ENCODE measurements around the gene MEGF11. TPM values are rescaled to one million over a fixed set of nuclear protein-coding genes. Genes with fewer than 3 reads are reported as not detected.

MEGF11 gene
- total RNA-seq, 1 experiment from 2014 or later, result 0.09 TPM

DNA sequence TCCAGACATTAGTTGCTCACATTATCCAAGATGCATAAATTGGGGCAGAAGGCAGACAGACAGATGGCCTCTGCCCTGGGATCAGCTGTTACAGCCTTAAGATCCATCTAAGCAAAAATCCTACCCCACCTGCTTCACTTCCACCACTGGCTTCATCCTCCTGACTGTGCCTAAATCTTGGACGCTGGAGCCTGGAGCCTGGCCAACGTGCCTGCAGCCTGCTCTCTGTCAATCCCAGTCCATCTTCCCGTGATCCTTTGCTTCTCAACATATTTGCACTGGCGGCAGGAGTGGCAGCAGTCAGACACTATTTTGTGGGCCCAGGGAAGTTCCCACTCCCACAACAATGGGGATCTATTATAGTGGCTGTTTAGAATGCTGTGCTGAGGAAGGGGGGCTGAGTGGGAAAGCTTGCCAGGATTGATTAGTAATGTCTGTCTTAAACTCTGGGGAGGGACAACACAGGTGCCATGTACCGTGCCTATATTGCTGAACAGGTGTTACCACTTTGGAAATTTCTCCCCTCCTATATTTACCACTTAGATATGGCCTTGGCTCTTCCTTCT, 121.2 kb downstream of the MEGF11 start:
- CTCF ChIA-PET, result no interaction called here
- H3K27me3 Mint-ChIP-seq (ENCODE audit: insufficient read depth, unreplicated experiment), result peaks cover 37% of the 10 kb centered on the region

DNA sequence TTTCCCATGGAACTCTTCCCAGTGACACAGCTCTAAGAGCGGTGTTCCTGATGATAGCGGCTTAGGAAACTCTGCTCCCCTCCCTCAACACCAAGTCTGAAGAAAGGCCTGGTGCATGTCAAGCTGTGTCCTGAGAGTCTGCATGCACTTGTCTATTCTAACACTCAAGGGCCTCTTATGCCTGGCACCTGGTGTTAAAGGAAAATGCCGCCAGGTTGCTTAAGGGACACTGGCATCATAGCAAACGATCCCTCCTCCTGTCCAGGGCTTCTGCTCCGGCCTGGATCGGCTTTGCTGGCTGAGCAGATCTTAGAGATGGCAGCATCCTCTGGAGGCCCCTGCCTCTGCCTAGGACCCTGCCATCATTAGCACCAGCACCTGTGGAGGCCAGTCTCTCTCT, 121.7 kb downstream of the MEGF11 start:
- TF ChIP-seq, protein P1, sequence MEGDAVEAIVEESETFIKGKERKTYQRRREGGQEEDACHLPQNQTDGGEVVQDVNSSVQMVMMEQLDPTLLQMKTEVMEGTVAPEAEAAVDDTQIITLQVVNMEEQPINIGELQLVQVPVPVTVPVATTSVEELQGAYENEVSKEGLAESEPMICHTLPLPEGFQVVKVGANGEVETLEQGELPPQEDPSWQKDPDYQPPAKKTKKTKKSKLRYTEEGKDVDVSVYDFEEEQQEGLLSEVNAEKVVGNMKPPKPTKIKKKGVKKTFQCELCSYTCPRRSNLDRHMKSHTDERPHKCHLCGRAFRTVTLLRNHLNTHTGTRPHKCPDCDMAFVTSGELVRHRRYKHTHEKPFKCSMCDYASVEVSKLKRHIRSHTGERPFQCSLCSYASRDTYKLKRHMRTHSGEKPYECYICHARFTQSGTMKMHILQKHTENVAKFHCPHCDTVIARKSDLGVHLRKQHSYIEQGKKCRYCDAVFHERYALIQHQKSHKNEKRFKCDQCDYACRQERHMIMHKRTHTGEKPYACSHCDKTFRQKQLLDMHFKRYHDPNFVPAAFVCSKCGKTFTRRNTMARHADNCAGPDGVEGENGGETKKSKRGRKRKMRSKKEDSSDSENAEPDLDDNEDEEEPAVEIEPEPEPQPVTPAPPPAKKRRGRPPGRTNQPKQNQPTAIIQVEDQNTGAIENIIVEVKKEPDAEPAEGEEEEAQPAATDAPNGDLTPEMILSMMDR (IDR thresholded peaks at IDR 0.05; ENCODE audit: unreplicated experiment), result no peak
- Mint-ChIP-seq H3K36me3 (ENCODE audit: insufficient read depth, unreplicated experiment) (no peaks in the 10 kb centered on the region), H3K27me3 (ENCODE audit: insufficient read depth, unreplicated experiment) (peaks cover 42% of the 10 kb centered on the region), H3K27ac (ENCODE audit: low read depth, unreplicated experiment) (no peak overlapping the region), H3K4me3 (ENCODE audit: unreplicated experiment) (no peak overlapping the region), H3K4me1 (ENCODE audit: insufficient read depth, unreplicated experiment) (no peaks in the 10 kb centered on the region), H3K9me3 (ENCODE audit: unreplicated experiment) (no peaks in the 10 kb centered on the region)
- CTCF ChIA-PET, result interaction anchor here (0.5 kb wide), 1 partner anchor 156 kb away, joined by 3 read pairs; no protein-coding TSS in a partner anchor
- intact Hi-C loops (cut with micrococcal nuclease), result no loop called here
- DNase-seq (ENCODE audit: unreplicated experiment), result no peak
- POLR2A ChIA-PET, result no interaction called here
- BruUV-seq (replicated peaks), result no TSS peak

More for the DNA sequence above, 121.2 kb downstream of the MEGF11 start:
- H3K36me3 Mint-ChIP-seq (ENCODE audit: insufficient read depth, unreplicated experiment), result no peaks in the 10 kb centered on the region
- no peaks in the 10 kb centered on the region for H3K4me1 Mint-ChIP-seq (ENCODE audit: insufficient read depth, unreplicated experiment)
- TF ChIP-seq, protein P1 (IDR thresholded peaks at IDR 0.05; ENCODE audit: unreplicated experiment), result no peak
- H3K27ac Mint-ChIP-seq (ENCODE audit: low read depth, unreplicated experiment), result no peak overlapping the region
- H3K4me3 Mint-ChIP-seq (ENCODE audit: unreplicated experiment), result no peak overlapping the region
- intact Hi-C loops (cut with micrococcal nuclease), result no loop called here
- no peak for DNase-seq (ENCODE audit: unreplicated experiment)
- no TSS peak for BruUV-seq (replicated peaks)
- H3K9me3 Mint-ChIP-seq (ENCODE audit: unreplicated experiment), result no peaks in the 10 kb centered on the region
- POLR2A ChIA-PET, result no interaction called here

DNA sequence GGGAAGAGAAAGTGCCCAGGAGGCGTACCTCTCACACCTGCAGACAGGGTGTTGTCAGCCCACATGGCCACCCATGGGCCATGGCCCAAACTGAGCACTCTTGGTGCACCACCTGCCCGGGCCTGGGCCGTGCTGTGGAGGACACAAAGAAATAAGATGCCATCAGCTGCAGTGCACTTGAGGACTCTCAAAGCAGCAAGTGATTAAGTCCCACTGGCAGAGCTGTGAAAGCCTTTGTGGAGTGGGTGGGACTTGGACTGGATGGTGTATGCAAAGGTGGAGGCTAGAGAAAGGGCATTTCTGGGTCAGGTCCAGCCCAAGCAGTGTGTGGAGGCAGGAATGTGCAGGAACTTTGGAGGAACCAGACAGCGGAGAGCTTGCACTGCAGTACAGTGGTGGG, 122.3 kb downstream of the MEGF11 start:
- intact Hi-C loops (cut with micrococcal nuclease), result no loop called here
- Mint-ChIP-seq H3K9me3 (ENCODE audit: unreplicated experiment) (no peaks in the 10 kb centered on the region), H3K4me3 (ENCODE audit: unreplicated experiment) (no peak overlapping the region), H3K27ac (ENCODE audit: low read depth, unreplicated experiment) (no peak overlapping the region), H3K4me1 (ENCODE audit: insufficient read depth, unreplicated experiment) (no peaks in the 10 kb centered on the region), H3K36me3 (ENCODE audit: insufficient read depth, unreplicated experiment) (no peaks in the 10 kb centered on the region), H3K27me3 (ENCODE audit: insufficient read depth, unreplicated experiment) (peaks cover 48% of the 10 kb centered on the region)
- BruUV-seq (replicated peaks), result no TSS peak
- no peak for DNase-seq (ENCODE audit: unreplicated experiment)
- TF ChIP-seq, protein P1 (IDR thresholded peaks at IDR 0.05; ENCODE audit: unreplicated experiment), result no peak
- ChIA-PET CTCF (interaction anchor here (0.5 kb wide), 1 partner anchor 157 kb away, joined by 3 read pairs; no protein-coding TSS in a partner anchor), POLR2A (no interaction called here)

DNA sequence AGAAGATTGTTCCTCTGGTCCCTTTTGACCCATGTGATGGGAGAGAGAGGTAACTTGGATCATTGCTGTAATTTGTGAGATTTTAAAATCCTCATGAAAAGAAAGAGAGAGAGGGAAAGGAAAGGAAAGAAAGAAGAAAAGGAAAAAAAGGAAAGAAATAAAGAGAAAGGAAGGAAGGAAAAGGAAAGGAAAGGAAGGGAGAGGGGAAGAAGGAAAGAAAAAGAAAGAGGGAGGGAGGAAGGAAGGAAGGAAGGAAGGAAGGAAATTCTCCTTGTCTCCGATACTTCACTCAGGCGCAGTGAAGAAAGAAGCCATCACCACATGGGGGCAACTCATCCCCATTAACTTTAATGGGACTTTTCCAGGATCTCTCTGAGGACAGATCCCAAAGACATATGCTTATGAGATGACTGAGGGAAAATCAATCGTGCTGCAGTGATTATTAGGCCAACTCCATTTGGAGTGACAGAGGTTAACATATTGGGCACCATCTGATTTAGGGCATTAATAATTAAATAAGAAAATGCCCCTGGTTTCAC, 123.0 kb downstream of the MEGF11 start:
- ChIA-PET CTCF (no interaction called here), POLR2A (no interaction called here)
- Mint-ChIP-seq H3K27ac (ENCODE audit: low read depth, unreplicated experiment) (no peak overlapping the region), H3K9me3 (ENCODE audit: unreplicated experiment) (no peaks in the 10 kb centered on the region), H3K4me3 (ENCODE audit: unreplicated experiment) (no peak overlapping the region), H3K4me1 (ENCODE audit: insufficient read depth, unreplicated experiment) (no peaks in the 10 kb centered on the region), H3K27me3 (ENCODE audit: insufficient read depth, unreplicated experiment) (peaks cover 54% of the 10 kb centered on the region), H3K36me3 (ENCODE audit: insufficient read depth, unreplicated experiment) (no peaks in the 10 kb centered on the region)
- intact Hi-C loops (cut with micrococcal nuclease), result no loop called here
- DNase-seq (ENCODE audit: unreplicated experiment), result no peak
- TF ChIP-seq, protein P1 (IDR thresholded peaks at IDR 0.05; ENCODE audit: unreplicated experiment), result no peak
- BruUV-seq (replicated peaks), result no TSS peak
